ENCODE results near the gene SMYD4.
A peak's percentile ranks its signal among the peaks of the same experiment; 100 is the strongest.
"Not testable (repeated sequence)": the region's sequence is repeated elsewhere in the genome, so short reads cannot be mapped to it uniquely, and the experiment has no call there.

SMYD4 gene

GRCh38 chr17:1782171-1782567, 47.5 kb downstream of the SMYD4 start:
- no peak for DNase-seq

- no peak for DNase-seq
These were observed 50.1 kb downstream of the SMYD4 start for GRCh38 chr17:1779571-1780131.

GRCh38 chr17:1776857-1777256, 52.8 kb downstream of the SMYD4 start:
- no peak for DNase-seq

- no peak for DNase-seq
These were observed 53.4 kb downstream of the SMYD4 start for GRCh38 chr17:1776328-1776727.

GRCh38 chr17:1774390-1775176, 55.1 kb downstream of the SMYD4 start:
- DNase-seq, result no peak

- DNase-seq, result no peak
These were observed 56.0 kb downstream of the SMYD4 start for GRCh38 chr17:1773696-1774181.

- not testable (repeated sequence) for DNase-seq
These were observed 56.6 kb downstream of the SMYD4 start for GRCh38 chr17:1773000-1773695.

- peak; percentile 46 to 52 for DNase-seq
These were observed 59.8 kb downstream of the SMYD4 start for GRCh38 chr17:1769822-1770477.

GRCh38 chr17:1767358-1767757, 62.3 kb downstream of the SMYD4 start:
- no peak for DNase-seq

- no peak for DNase-seq
These were observed 63.1 kb downstream of the SMYD4 start for GRCh38 chr17:1766382-1767135.

GRCh38 chr17:1765576-1765975, 64.1 kb downstream of the SMYD4 start:
- no peak for DNase-seq

GRCh38 chr17:1764705-1765104, 65.0 kb downstream of the SMYD4 start:
- DNase-seq, result not testable (repeated sequence)

- peak; percentile 54 to 63 for DNase-seq
These were observed 65.4 kb downstream of the SMYD4 start for GRCh38 chr17:1764284-1764683.

- DNase-seq, result peak; percentile 30 to 39
These were observed 66.5 kb downstream of the SMYD4 start for GRCh38 chr17:1762901-1763898.

GRCh38 chr17:1762233-1762900, 67.3 kb downstream of the SMYD4 start:
- DNase-seq, result no peak

GRCh38 chr17:1759529-1759928, 70.2 kb downstream of the SMYD4 start:
- no peak for DNase-seq

- no peak for DNase-seq
These were observed 70.9 kb downstream of the SMYD4 start for GRCh38 chr17:1758807-1759206.

- DNase-seq, result no peak
These were observed 73.9 kb downstream of the SMYD4 start for GRCh38 chr17:1755827-1756262.

- no peak for DNase-seq
These were observed 74.4 kb downstream of the SMYD4 start for GRCh38 chr17:1755252-1755826.

GRCh38 chr17:1754430-1755112, 75.1 kb downstream of the SMYD4 start:
- DNase-seq, result no peak
